NCI-H2196 treated with DMSO at 0.1 percent for 48 hours (cell line): ENCODE data around the gene GOLGA7B.

ENCODE experiments used
- DNase-seq: peaks from one replicate; lab custom pipeline; 2025; ENCODE audit not compliant: unreplicated experiment; lab: John Stamatoyannopoulos, UW

GOLGA7B gene

GRCh38 chr10:97866524-97867219 is 17.0 kb downstream of the GOLGA7B start:
- no peak for DNase-seq

- no peak for DNase-seq
These were observed 17.7 kb downstream of the GOLGA7B start for GRCh38 chr10:97867220-97867800.

GRCh38 chr10:97868134-97868685 is 18.6 kb downstream of the GOLGA7B start:
- DNase-seq = no peak

- DNase-seq = peak; percentile 59
These were observed 19.7 kb downstream of the GOLGA7B start for GRCh38 chr10:97869091-97870042.

- no peak for DNase-seq
These were observed 21.3 kb downstream of the GOLGA7B start for GRCh38 chr10:97870990-97871389.

GRCh38 chr10:97873569-97873968 is 23.9 kb downstream of the GOLGA7B start:
- DNase-seq = no peak

GRCh38 chr10:97874332-97874731 is 24.7 kb downstream of the GOLGA7B start:
- no peak for DNase-seq

GRCh38 chr10:97875391-97875790 is 25.7 kb downstream of the GOLGA7B start:
- DNase-seq = no peak

GRCh38 chr10:97876402-97876801 is 26.8 kb downstream of the GOLGA7B start:
- no peak for DNase-seq

GRCh38 chr10:97879241-97879640 is 29.6 kb downstream of the GOLGA7B start:
- DNase-seq = no peak

- DNase-seq = no peak
These were observed 30.5 kb downstream of the GOLGA7B start for GRCh38 chr10:97880109-97880508.

- no peak for DNase-seq
These were observed 32.8 kb downstream of the GOLGA7B start for GRCh38 chr10:97882142-97883091.

GRCh38 chr10:97883092-97883485 is 33.4 kb downstream of the GOLGA7B start:
- DNase-seq = no peak

GRCh38 chr10:97886286-97886685 is 36.6 kb downstream of the GOLGA7B start:
- no peak for DNase-seq

GRCh38 chr10:97887399-97887798 is 37.8 kb downstream of the GOLGA7B start:
- no peak for DNase-seq

- DNase-seq = no peak
These were observed 38.5 kb downstream of the GOLGA7B start for GRCh38 chr10:97888134-97888533.

- no peak for DNase-seq
These were observed 39.1 kb downstream of the GOLGA7B start for GRCh38 chr10:97888641-97889262.

- no peak for DNase-seq
These were observed 40.0 kb downstream of the GOLGA7B start for GRCh38 chr10:97889461-97890265.
